WERI-Rb-1 (cell line): Measurements from ENCODE around the gene LAMB4.

ENCODE experiments used
- DNase-seq: peaks from one replicate; pipeline ENCODE4 v3.0.0-alpha.2; 2020
- H3K27ac ChIP-seq: fragments of 250-450 bp; sonication (Bioruptor Pico); 2 replicates; pipeline ENCODE4 v1.5.1; 2020; ENCODE audit warnings: mild to moderate bottlenecking, moderate library complexity
- H3K27me3 ChIP-seq: fragments of 250-450 bp; sonication (Bioruptor Pico); 2 replicates; pipeline ENCODE4 v1.5.1; 2021; ENCODE audit warnings: mild to moderate bottlenecking, low read depth, moderate library complexity; ENCODE audit not compliant: insufficient read depth, severe bottlenecking
- H3K36me3 ChIP-seq: fragments of 250-450 bp; sonication (Bioruptor Pico); 2 replicates; pipeline ENCODE4 v1.5.1; 2020; ENCODE audit warnings: mild to moderate bottlenecking, moderate library complexity
- H3K4me3 ChIP-seq: 2 replicates; pipeline ENCODE4 v1.5.1; 2011; ENCODE audit warnings: low read depth, mild to moderate bottlenecking, control low read depth, low read length
- H3K9me3 ChIP-seq: fragments of 250-450 bp; sonication (Bioruptor Pico); 2 replicates; pipeline ENCODE4 v1.5.1; 2021; ENCODE audit warnings: mild to moderate bottlenecking, moderate library complexity; ENCODE audit not compliant: severe bottlenecking
- CTCF ChIP-seq: IDR thresholded peaks from 2 replicates; pipeline ENCODE4 v1.5.1; 2011; ENCODE audit warnings: low read depth, mild to moderate bottlenecking, control low read depth, inconsistent platforms, low read length

Gene LAMB4

GRCh38 chr7:108000875-108001763 lies 129.0 kb downstream of the LAMB4 start:
- Histone ChIP-seq H3K36me3 (peaks cover 32% of the 10 kb centered on the region), H3K27me3 (no peaks in the 10 kb centered on the region), H3K27ac (peak overlapping the region; percentile 81), H3K4me3 (peak overlapping the region; percentile 62), H3K9me3 (peaks cover 2% of the 10 kb centered on the region)
- peak; percentile 74 for DNase-seq
- peak; percentile 56 for TF ChIP-seq CTCF

- H3K36me3 ChIP-seq = peaks cover 39% of the 10 kb centered on the region
- DNase-seq = no peak
- no peaks in the 10 kb centered on the region for H3K27me3 ChIP-seq
- peaks cover 2% of the 10 kb centered on the region for H3K9me3 ChIP-seq
- H3K27ac ChIP-seq = no peak overlapping the region
- TF ChIP-seq CTCF = no peak
- no peak overlapping the region for H3K4me3 ChIP-seq
Observed at GRCh38 chr7:107999779-108000560, 130.2 kb downstream of the LAMB4 start.

- peaks cover 45% of the 10 kb centered on the region for H3K36me3 ChIP-seq
- H3K4me3 ChIP-seq = no peak overlapping the region
- no peak overlapping the region; the same call in 1 of the 2 replicates for H3K27ac ChIP-seq
- no peaks in the 10 kb centered on the region for H3K27me3 ChIP-seq
- peaks cover 2% of the 10 kb centered on the region for H3K9me3 ChIP-seq
- no peak for DNase-seq
- TF ChIP-seq CTCF = no peak
Observed at GRCh38 chr7:107998660-107999480, 131.3 kb downstream of the LAMB4 start.

GRCh38 chr7:107998150-107998549 lies 132.0 kb downstream of the LAMB4 start:
- peaks cover 2% of the 10 kb centered on the region for H3K9me3 ChIP-seq
- no peaks in the 10 kb centered on the region for H3K27me3 ChIP-seq
- H3K27ac ChIP-seq = no peak overlapping the region
- TF ChIP-seq CTCF = no peak
- no peak overlapping the region for H3K4me3 ChIP-seq
- DNase-seq = no peak
- H3K36me3 ChIP-seq = peaks cover 53% of the 10 kb centered on the region

- no peak for TF ChIP-seq CTCF
- Histone ChIP-seq H3K27ac (peak overlapping the region; percentile 13), H3K27me3 (no peaks in the 10 kb centered on the region), H3K4me3 (no peak overlapping the region), H3K36me3 (peaks cover 63% of the 10 kb centered on the region), H3K9me3 (no peaks in the 10 kb centered on the region)
- no peak for DNase-seq
Observed at GRCh38 chr7:107996072-107996882, 133.9 kb downstream of the LAMB4 start.
